Measurements from ENCODE around the gene UQCC3.
A peak's percentile ranks its signal among the peaks of the same experiment; 100 is the strongest.

Gene UQCC3

DNA sequence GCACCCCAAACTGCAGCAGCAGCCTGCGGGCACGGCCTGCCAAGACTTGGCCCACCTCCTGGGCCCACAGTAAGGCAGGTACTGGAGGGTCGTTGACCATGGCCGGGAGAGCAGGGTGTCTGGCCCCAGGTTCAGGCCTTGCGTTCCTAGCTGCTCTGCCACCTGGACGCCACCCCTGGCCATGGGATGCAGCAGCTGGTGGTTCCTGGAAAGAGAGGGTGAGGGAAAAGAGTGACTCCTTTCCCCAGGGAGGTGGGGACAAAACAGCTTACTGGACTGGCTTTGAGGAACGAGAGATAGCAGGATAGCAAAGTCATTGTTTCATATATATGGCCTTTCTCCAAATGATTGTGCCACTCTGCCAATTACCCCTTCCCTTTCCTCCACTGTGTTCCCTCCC is 33.9 kb downstream of the UQCC3 start:
- no peak for DNase-seq

- peak; percentile 93 for DNase-seq
These were observed 34.7 kb downstream of the UQCC3 start for GRCh38 chr11:62705880-62706849.

GRCh38 chr11:62706850-62707247 is 35.4 kb downstream of the UQCC3 start:
- no peak for DNase-seq

DNA sequence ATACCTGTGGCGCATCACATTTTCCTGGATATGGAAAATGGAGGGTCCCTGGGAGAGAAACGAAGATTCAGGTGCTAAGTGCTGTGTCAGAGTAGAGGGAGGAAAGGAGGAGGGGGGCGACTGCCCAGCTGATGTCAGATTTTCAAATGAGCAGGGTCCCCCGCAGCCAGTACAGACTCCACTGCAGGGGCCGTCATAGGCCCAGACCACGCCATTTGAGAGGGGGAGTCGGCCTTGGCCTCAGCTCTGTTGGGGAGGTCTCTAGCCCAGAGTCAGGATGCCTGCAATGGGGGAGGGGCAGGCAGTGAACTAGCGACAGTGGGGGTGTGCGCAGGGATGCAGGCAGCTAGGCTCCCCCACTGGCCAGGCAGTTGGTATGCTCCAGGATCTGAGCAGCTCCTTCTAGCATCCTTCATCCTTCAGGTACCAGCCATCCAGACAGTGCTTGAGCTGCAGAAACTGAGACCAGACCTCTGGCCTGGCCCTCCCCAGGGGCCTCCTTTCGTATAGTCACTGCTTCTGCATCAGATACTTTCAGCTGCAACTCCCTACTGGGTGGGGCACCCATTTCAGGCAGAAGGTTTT is 35.9 kb downstream of the UQCC3 start, which contains the start of the genes BSCL2 and GNG3:
Gene BSCL2 (minus strand): TSS at position 148 of the 585 bp plus-strand sequence. CDS start 229 bp downstream, outside the sequence.
Gene GNG3 (plus strand): TSS at position 400 of the 585 bp plus-strand sequence. CDS start 620 bp downstream, outside the sequence.
- DNase-seq = no peak

- no peak for DNase-seq
These were observed 36.9 kb downstream of the UQCC3 start for GRCh38 chr11:62708392-62708791.

DNA sequence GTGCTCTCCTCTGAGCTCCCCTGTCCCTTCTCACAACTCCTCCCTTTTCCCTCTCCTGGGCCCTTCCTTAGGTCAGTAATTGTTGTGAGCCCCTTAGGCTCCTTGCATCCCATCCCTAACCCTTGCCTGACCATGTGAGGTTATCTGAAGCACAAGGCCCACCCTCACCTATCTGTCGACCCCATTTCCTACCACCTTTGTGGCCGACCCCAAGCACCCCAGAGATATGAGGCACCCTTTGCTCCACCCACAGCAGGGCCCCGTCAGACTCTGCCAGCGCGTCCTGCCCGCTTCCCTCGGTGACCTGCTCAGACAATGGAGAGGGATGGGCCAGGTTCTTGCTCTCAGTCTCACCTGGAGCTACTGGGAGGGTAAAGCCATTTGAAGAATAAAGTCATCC is 37.3 kb downstream of the UQCC3 start:
- DNase-seq = no peak

DNA sequence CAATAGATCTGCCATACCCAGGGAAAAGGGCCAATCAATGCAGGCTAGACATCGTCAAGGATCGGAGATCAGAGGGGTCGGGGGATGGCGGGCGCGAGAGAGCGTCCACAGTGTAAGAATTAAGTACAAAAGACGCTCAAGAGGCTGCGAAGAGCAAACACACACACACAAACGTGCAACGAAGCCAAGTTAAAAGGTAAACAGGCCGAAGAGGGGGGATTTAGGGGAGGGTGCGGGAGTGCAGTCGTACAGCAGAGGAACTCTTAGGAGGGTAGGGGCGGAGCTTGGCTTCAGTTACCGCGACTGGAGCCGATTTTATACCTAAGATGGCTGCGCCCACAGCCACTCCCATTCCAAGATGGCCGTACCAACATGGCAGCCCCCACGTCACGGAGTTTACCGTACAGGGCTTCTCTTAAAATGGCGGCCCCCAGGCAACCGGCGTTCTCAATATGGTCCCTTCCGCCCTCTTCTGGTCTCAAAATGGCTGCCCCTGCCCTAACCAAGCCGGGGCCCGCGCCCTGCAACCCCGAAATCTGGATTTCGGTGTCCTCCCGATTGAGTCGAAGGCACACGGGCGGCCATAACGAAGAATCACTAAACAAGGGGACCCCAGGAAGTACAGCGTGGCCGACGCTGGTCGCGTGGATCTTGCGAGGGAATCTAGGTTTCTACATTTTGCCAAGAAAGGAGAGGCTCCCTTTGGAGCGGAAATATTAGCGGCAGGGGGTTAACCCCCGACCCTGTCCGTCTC is 38.0 kb downstream of the UQCC3 start:
- peak; percentile 98 for DNase-seq

DNA sequence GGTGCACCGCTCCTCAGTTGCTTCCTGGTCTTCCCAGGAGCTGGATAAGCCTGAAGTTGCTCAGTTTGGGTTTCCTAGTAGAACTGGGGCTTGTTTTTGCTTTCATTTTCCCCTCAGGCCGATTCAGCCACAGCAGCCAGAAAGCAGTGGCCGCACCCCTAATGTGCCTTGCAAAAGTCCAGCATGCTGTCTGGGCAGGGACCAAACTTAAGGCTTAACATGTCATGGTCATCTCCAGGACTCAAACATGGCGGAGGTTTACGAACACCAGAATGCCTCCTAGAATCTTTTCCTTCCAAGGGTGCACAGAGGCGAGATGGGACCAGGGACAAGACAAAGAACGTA is 38.5 kb downstream of the UQCC3 start:
- no peak for DNase-seq

DNA sequence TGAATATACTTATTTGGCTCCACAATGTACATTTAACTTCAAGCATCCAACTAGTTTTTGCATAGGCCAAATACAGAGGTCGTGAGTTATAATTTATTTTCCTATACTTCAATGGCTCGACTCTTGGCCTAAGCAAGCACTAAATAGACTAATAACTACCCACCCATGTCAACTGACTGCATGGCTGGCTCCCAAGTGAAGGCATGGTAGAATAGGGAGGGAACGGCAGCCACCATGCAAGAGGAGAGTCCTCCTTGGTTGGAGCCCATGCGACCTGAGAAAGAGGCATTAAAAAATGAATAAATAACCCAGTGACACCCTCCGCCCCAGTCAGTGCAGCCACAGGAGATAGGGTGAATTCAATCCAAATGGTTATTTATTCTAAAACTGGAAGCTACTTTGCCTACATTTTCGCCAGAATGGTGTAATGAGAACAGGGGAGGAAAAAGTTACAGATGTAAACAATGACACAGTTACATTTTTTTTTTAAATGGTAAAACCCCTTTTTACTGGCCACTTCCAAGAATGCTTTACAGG is 40.9 kb downstream of the UQCC3 start:
- DNase-seq = no peak

- no peak for DNase-seq
These were observed 41.4 kb downstream of the UQCC3 start for GRCh38 chr11:62712861-62713260.

- DNase-seq = no peak
These were observed 41.9 kb downstream of the UQCC3 start for GRCh38 chr11:62713343-62713742.

- DNase-seq = no peak
These were observed 44.0 kb downstream of the UQCC3 start for GRCh38 chr11:62715150-62716130.

DNA sequence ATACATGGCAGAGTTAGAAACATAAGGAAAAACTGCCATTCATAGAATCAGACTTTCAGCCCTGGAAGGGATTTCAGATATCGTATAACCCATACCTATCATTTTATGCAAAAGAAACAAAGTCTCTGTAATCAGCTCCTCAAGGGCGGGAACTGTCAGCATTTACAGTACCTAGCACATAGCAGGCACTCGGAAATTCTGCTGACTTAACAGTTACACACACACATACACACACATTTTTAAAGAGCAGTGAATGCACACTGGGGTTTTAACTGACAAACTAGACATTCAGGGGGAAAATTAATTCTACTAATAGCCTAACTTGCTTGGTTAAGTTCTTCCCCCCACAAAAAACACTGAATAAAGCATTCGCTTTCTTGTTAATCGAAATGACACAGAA is 44.7 kb downstream of the UQCC3 start:
- DNase-seq = no peak

DNA sequence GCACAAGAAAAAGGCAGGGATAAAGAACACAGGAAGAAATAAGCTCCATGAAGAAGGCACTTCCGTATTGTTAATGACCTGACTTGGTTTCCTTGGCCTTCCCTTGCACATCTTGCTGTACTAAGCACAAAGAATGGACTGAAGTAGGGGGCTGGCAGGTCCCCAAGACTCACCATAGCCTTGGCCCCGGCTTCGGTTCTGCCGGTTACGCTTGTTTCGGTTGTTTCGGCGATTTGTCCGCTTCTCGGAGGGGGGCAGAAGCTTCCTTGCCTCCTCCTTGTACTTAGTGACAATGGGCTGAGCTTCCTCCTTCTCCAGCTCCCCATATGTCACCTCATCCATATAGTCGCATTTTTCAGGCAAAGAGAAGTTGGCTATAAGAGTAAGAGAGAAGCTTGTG is 45.3 kb downstream of the UQCC3 start:
- no peak for DNase-seq

- no peak for DNase-seq
These were observed 48.0 kb downstream of the UQCC3 start for GRCh38 chr11:62719302-62719978.

DNA sequence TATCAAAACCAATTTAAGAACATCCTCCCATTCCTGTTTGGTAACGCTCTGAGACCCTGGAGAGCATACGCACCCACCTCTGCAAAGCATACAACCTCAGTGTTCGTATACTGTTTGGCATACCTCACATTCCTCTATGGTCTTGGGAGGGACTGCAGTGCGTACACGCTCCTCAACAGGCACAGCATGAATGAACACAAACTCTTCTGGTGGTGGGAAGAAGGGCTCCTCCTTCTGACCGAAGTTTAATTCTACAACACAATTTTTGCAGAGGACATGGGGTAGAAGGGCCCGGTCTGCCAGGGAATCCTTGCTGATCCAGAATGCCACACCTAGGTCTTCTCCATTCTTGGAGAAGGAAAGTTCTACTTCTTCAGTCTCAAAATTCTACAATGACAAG is 50.5 kb downstream of the UQCC3 start:
- DNase-seq = no peak

Data from NCI-H2107 (cell line).